Measurements from ENCODE around the gene PPIP5K2.
A peak's percentile ranks its signal among the peaks of the same experiment; 100 is the strongest.

The PPIP5K2 gene

GRCh38 chr5:103247118-103247517 lies 127.0 kb downstream of the PPIP5K2 start:
- no peak for DNase-seq (ENCODE audit: low read depth in 2 of 2)

- no peak for DNase-seq (ENCODE audit: low read depth in 2 of 2)
Measured at GRCh38 chr5:103249068-103249467, 129.0 kb downstream of the PPIP5K2 start.

GRCh38 chr5:103254921-103255320 lies 134.8 kb downstream of the PPIP5K2 start:
- no peak for DNase-seq (ENCODE audit: low read depth in 2 of 2)

GRCh38 chr5:103255691-103256090 lies 135.6 kb downstream of the PPIP5K2 start:
- DNase-seq (ENCODE audit: low read depth in 2 of 2): no peak

- DNase-seq (ENCODE audit: low read depth in 2 of 2): no peak
Measured at GRCh38 chr5:103256178-103256577, 136.1 kb downstream of the PPIP5K2 start.

- peak; percentile 81 to 94 for DNase-seq (ENCODE audit: low read depth in 2 of 2)
Measured at GRCh38 chr5:103258368-103258956, 138.4 kb downstream of the PPIP5K2 start, which contains the start of gene MACIR. Gene MACIR, plus strand, starts transcription at chr5:103258763. Its CDS starts 17,157 bp downstream, at chr5:103275920.

GRCh38 chr5:103258957-103259704 lies 139.0 kb downstream of the PPIP5K2 start:
- DNase-seq (ENCODE audit: low read depth in 2 of 2): peak; percentile 8 to 38

- no peak for DNase-seq (ENCODE audit: low read depth in 2 of 2)
Measured at GRCh38 chr5:103259705-103260355, 139.7 kb downstream of the PPIP5K2 start.

GRCh38 chr5:103260951-103261350 lies 140.8 kb downstream of the PPIP5K2 start:
- DNase-seq (ENCODE audit: low read depth in 2 of 2): no peak

Data from stimulated activated CD8-positive, alpha-beta memory T cell treated with anti-CD3 and anti-CD28 coated beads, Interleukin-2, amount 100 ng/mL, for 1 hour (primary cell).